NCI-H69 (cell line): ENCODE measurements around the gene CKB.
A peak's percentile ranks its signal among the peaks of the same experiment; 100 is the strongest.

Source experiments
- DNase-seq: peaks from one replicate; lab custom pipeline; 2025; lab: John Stamatoyannopoulos, UW

Gene CKB

GRCh38 chr14:103485504-103485903 is 37.1 kb downstream of the CKB start:
- DNase-seq: no peak

GRCh38 chr14:103483600-103483999 is 39.0 kb downstream of the CKB start:
- peak; percentile 36 for DNase-seq

GRCh38 chr14:103480595-103480994 is 42.0 kb downstream of the CKB start:
- DNase-seq: no peak

GRCh38 chr14:103476631-103477030 is 46.0 kb downstream of the CKB start:
- no peak for DNase-seq

GRCh38 chr14:103476065-103476464 is 46.6 kb downstream of the CKB start:
- no peak for DNase-seq

- DNase-seq: no peak
Observed at GRCh38 chr14:103474893-103475292, 47.7 kb downstream of the CKB start.

GRCh38 chr14:103472939-103473338 is 49.7 kb downstream of the CKB start:
- DNase-seq: no peak
